ENCODE measurements around the gene RMDN2.

DNA sequence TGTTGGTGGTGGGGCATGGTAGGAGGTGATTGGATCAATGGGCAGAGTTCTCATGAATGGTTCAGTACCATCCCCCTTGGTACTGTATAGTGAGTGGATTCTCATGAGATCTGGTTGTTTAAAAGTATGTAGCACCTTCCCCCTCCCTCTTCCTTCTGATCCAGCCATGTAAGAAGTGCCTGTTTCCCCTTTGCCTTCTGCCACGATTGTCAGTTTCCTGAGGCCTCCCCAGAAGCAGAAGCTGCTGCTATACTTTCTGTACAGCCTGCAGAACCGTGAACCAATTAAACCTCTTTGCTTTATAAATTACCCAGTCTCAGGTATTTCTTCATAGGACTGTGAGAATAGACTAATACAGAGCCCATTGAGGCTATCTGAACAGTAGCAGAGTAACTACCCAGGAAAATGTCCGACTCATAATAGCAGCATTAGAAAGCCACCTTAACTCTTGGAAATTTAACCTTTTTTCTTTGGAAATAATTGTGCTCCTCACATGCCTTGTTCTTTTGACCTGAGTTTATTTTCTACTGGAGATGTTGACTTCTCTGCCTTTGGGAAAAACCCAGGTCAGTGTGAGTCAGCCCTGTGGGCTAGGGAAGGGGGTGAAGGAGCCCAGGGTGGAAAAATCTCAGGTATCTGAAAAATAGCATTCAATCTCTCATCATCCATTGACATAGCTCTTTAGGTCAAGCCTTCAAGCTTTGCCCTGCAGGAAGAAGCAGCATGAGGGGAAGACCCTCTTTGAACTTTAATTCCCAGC, 132.7 kb downstream of the RMDN2 start:
- no peak for TF ChIP-seq CTCF (IDR thresholded peaks at IDR 0.05; ENCODE audit: low read depth, low read length)
- no peak for TF ChIP-seq EZH2phosphoT487 (IDR thresholded peaks at IDR 0.05; ENCODE audit: low read depth)

Data from OCI-LY3 (cell line).